Panc1 (cell line): ENCODE measurements around the gene ZBED1.

Experiments used
- POLR2AphosphoS5 ChIP-seq: IDR thresholded peaks from 2 replicates; pipeline ENCODE4 v1.6.1; 2012; ENCODE audit warnings: mild to moderate bottlenecking, low read depth, low read length, moderate library complexity
- SIN3A ChIP-seq: IDR thresholded peaks from 2 replicates; pipeline ENCODE4 v1.6.1; 2012; ENCODE audit warnings: low read depth, mild to moderate bottlenecking, low read length, moderate library complexity, borderline replicate concordance; ENCODE audit not compliant: insufficient read depth
- TF ChIP-seq, protein P1 (sequence below): fragments of 450-650 bp; IDR thresholded peaks from 2 replicates; pipeline ENCODE4 v1.5.1; 2017; ENCODE audit warnings: mild to moderate bottlenecking
- TF ChIP-seq, protein P2 (sequence below), 2 experiments: IDR thresholded peaks; 2 replicates each; pipeline ENCODE4 v1.6.1; 2011 to 2012; ENCODE audit warnings: low read depth in 2 of 2, control low read depth in 1 of 2, low read length in 1 of 2, mild to moderate bottlenecking in 1 of 2, moderate library complexity in 1 of 2; ENCODE audit not compliant: insufficient read depth in 1 of 2

- TF ChIP-seq, protein P1, sequence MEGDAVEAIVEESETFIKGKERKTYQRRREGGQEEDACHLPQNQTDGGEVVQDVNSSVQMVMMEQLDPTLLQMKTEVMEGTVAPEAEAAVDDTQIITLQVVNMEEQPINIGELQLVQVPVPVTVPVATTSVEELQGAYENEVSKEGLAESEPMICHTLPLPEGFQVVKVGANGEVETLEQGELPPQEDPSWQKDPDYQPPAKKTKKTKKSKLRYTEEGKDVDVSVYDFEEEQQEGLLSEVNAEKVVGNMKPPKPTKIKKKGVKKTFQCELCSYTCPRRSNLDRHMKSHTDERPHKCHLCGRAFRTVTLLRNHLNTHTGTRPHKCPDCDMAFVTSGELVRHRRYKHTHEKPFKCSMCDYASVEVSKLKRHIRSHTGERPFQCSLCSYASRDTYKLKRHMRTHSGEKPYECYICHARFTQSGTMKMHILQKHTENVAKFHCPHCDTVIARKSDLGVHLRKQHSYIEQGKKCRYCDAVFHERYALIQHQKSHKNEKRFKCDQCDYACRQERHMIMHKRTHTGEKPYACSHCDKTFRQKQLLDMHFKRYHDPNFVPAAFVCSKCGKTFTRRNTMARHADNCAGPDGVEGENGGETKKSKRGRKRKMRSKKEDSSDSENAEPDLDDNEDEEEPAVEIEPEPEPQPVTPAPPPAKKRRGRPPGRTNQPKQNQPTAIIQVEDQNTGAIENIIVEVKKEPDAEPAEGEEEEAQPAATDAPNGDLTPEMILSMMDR: no peak
- TF ChIP-seq POLR2AphosphoS5 (no peak), SIN3A (no peak)
- TF ChIP-seq, protein P2, sequence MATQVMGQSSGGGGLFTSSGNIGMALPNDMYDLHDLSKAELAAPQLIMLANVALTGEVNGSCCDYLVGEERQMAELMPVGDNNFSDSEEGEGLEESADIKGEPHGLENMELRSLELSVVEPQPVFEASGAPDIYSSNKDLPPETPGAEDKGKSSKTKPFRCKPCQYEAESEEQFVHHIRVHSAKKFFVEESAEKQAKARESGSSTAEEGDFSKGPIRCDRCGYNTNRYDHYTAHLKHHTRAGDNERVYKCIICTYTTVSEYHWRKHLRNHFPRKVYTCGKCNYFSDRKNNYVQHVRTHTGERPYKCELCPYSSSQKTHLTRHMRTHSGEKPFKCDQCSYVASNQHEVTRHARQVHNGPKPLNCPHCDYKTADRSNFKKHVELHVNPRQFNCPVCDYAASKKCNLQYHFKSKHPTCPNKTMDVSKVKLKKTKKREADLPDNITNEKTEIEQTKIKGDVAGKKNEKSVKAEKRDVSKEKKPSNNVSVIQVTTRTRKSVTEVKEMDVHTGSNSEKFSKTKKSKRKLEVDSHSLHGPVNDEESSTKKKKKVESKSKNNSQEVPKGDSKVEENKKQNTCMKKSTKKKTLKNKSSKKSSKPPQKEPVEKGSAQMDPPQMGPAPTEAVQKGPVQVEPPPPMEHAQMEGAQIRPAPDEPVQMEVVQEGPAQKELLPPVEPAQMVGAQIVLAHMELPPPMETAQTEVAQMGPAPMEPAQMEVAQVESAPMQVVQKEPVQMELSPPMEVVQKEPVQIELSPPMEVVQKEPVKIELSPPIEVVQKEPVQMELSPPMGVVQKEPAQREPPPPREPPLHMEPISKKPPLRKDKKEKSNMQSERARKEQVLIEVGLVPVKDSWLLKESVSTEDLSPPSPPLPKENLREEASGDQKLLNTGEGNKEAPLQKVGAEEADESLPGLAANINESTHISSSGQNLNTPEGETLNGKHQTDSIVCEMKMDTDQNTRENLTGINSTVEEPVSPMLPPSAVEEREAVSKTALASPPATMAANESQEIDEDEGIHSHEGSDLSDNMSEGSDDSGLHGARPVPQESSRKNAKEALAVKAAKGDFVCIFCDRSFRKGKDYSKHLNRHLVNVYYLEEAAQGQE (IDR thresholded peaks at IDR 0.05; ENCODE audit: insufficient read depth in 1 of 2, low read depth in 2 of 2, low read length in 1 of 2): no peak
Measured at GRCh38 chrX:2521927-2522386, 21.2 kb upstream of the ZBED1 start.
